Jurkat, Clone E6-1 (cell line): Measurements from ENCODE around the gene SIX6.

Source experiments
- DNase-seq: peaks from one replicate; pipeline ENCODE4 v3.0.0-alpha.2; 2011; ENCODE audit warnings: low read depth, low spot score
- H3K4me3 ChIP-seq: 2 replicates; pipeline ENCODE4 v1.5.1; 2011; ENCODE audit warnings: mild to moderate bottlenecking, low read length, control low read depth, moderate library complexity

The SIX6 gene

DNA sequence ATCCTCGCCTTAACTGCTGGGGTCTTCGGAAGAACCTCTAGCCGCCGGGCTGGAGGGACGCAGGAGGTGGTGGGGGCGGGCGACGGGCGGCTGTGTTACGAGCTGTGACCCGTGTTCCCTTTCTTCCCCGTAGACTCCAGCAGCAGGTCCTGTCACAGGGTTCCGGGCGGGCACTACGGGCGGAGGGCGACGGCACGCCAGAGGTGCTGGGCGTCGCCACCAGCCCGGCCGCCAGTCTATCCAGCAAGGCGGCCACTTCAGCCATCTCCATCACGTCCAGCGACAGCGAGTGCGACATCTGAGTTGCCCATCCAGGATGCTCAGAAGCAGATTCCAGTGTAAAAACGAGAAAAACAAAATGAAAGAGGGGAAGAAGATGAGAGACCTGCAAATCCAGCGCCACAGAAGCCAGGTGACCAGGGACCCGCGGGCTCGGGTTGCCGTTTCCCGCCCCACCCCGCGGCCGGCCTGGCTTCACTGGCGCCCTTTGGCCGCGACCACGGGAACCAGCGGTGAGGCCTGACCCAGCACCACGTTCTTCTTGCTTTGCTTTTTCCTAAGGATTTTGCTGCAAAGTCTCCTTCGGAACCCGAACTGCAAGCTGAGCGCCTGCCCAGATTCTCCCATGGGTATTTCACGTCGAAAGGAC lies 2.1 kb downstream of the SIX6 start:
- DNase-seq = no peak
- peak overlapping the region; percentile 74 for H3K4me3 ChIP-seq

DNA sequence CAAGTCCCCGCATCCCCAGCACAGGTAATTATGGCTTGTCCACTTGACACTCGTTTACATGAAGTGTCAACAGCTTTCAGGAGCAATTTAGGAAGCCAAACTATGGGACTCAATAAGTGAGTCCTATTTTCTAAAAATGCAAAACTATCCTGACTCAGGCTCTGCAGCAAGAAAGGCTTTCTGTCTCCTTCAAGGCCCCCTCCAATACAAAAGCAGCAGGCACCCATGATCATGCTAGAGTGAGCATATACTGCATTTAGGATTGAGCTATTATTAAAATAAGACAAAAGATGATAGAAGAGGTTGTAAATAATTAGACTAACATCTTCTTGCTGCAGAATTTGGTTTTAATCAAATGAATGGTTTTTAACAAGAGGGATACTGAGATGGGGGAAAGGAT lies 3.2 kb downstream of the SIX6 start:
- DNase-seq = no peak
- peak overlapping the region; percentile 74 for H3K4me3 ChIP-seq

DNA sequence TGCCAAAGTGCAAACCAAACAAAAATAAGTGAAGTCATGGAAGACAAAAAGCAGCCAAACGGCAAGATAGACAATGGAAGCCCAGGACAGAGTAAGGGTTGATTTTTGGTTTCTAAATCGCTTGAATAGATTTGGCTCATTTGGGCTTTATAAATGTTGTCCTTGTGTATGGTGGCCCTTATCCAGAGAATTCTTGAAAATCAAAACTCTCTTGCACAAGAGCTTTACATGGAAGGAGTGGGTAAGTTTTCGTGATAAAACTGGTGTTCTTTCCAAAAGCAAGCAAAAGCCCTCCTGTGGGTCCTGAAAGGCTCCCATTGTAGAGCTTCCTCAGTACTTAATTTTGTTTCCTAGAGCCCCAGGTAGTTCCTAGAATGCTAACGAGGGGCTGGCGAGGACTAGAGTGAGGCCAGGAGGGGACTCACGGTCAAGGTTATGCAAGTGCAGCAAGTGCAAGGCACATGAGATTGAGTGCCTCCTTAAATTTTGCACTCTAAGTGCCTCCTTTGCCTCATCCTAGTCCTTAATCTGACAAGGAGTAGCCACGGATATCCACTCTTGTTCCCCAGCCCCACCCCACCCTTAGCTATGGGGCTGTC lies 4.1 kb downstream of the SIX6 start:
- no peak overlapping the region for H3K4me3 ChIP-seq
- no peak for DNase-seq

DNA sequence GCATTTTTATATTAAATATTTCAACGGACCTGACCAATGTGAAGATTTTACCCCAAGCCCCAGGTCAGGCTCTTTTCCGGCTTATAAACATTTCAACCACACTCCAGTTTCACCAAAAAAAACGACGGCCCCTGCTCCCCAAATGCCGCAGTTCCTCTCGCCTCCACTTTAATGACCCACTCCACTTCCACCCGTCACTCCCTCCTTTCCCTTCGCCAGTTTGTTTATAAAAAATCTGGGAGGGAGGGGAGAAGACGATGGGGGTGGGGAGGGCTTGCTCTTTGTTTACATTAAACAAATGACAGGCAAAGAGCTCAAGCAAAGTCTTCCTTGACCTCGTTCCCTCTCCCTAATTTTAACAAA lies 5.4 kb downstream of the SIX6 start:
- no peak overlapping the region for H3K4me3 ChIP-seq
- DNase-seq = no peak

DNA sequence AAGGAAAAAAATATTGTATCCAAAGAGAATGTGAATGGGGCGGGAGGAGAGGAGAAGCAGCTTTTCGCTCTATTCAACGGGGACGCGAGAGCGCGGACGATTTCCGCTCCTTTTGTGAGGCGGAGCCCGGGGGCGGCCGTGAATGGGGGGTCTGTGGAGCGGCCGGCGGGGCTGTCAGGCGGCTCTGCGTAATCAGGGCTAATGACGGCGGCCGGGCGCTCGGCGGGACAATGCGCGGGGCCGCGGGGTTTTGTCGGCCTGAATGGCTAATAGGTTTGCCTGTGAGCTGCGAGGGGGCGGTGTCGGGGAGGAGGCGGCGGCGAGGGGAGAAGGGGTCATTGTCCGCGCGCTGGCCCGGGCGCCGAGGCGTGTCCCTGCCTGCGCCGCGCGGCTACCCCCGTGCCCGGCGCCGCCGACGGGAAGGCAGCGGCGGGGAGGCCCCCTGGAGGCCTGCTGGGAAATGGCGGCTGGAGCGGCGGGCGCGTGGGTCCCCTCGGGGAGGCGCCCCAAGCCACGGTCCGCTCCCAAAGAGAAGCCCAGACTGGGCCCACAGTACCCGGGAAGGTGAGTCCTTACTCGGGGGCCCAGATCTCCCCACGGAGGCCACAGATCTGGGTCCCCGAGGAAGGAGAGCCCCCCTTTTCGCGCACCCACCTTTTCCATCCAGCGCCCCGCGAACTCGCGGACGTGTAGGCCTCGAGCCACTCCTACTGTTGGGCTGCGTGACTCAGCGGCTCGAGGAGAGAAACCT lies 6.0 kb downstream of the SIX6 start:
- no peak overlapping the region for H3K4me3 ChIP-seq
- no peak for DNase-seq

DNA sequence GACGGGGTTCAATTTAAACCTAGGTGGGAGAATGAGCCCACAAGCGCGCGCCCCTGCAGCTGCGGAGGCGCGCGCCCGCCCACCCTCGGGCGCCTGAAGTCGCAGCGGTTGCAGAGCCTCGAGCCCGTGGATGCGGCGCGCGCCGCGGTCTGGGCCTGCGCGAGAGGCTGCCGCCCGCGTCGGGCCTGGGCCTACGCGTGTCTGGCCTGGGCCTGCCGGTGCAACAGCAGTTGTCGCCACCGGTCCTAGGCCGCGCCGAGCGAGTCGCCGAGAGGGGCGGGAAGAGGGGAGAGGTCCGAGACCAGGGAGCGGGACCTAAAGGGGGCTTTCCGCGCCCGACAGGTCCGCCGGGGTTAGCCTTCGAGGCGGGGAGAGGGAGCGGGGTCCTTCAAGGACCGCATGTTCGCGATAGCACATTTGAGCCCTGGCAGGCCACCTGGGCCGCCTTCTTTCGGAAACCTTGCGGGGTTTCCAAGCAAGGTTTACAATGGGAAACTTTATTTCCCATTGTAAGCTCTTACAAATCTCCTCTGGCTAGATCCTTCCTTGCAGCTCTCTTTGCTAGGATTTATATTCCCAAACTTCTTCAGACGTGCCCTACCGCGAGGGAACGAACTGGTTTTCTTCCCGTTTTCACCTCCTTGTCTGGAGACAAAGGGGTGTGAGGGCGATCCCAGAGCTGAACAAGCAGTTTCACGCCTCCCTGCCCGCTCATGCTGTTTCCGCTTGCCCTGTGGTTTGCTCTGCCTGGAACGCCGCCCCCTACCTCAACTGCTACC lies 6.8 kb downstream of the SIX6 start:
- no peak overlapping the region for H3K4me3 ChIP-seq
- DNase-seq = no peak

DNA sequence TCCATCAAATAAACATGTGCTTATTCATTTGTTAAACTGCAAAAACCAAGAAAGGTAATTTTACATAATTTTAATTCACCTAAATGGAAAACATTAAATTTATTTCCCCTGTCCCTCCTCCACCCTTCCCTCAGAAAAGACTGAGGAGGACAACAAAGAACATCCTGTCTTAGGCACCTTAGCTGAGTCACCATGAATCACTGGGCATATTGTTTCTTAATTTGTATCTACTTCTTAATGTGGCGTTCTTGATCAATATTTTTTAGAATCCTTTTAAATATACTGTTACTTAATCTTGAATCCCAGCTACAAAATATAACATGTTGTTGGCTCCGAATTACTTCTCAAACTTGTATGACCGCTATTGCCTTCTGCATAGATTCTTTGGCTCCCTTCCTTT lies 23.5 kb downstream of the SIX6 start:
- no peak overlapping the region for H3K4me3 ChIP-seq
- no peak for DNase-seq

DNA sequence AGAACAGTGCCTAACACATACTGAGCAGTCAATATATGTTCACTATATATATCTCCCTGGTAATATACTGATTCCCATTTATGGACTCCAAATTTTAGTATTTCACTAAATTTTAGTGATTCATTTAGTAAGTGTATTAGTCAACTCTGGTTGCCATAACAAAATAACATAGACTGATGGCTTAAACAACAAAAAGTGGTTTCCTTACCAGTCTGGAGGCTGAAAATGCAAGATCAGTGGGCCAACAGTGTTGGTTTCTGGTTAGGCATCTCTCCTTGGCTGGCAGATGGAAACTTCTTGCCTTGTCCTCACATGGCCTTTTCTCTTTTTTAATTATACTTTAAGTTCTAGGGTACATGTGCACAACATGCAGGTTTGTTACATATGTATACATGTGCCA lies 28.7 kb downstream of the SIX6 start:
- H3K4me3 ChIP-seq = no peak overlapping the region
- DNase-seq = no peak

DNA sequence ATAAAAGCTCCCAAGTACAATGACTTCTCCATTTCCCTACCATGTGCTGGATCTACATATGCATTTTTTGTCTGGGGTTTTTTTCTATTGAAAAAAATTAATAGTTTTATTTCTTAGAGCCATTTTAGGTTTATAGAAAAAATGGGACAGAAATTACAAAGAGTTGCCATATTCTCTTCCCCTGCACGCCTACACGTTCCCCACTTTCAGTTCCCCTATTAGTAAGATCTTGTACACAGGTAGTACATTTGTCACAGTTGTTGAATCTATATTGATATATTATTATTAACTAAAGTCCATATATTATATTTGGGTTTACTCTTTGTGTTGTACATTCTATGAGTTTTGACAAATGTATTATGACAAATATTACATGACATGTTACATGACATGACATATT lies 35.7 kb downstream of the SIX6 start:
- no peak for DNase-seq
- H3K4me3 ChIP-seq = no peak overlapping the region

DNA sequence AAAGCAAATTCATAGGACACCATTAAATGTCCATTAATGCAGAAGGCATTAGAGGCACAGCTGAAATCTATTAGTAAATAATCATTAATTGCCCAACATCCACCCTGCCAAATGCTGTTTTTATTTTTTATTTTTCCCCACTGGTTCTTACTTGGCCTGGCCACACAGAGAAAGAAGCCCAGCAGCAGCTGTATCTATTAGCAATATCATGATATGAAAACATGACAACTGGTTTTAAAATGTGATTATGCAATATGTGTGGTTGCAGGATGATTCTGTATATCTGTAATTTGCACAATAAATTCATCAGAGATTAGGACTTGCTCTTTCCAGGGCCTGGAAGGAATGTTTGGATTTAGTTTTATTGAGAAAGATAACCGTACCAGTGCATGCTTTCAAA lies 44.9 kb downstream of the SIX6 start:
- DNase-seq = no peak
- H3K4me3 ChIP-seq = no peak overlapping the region

DNA sequence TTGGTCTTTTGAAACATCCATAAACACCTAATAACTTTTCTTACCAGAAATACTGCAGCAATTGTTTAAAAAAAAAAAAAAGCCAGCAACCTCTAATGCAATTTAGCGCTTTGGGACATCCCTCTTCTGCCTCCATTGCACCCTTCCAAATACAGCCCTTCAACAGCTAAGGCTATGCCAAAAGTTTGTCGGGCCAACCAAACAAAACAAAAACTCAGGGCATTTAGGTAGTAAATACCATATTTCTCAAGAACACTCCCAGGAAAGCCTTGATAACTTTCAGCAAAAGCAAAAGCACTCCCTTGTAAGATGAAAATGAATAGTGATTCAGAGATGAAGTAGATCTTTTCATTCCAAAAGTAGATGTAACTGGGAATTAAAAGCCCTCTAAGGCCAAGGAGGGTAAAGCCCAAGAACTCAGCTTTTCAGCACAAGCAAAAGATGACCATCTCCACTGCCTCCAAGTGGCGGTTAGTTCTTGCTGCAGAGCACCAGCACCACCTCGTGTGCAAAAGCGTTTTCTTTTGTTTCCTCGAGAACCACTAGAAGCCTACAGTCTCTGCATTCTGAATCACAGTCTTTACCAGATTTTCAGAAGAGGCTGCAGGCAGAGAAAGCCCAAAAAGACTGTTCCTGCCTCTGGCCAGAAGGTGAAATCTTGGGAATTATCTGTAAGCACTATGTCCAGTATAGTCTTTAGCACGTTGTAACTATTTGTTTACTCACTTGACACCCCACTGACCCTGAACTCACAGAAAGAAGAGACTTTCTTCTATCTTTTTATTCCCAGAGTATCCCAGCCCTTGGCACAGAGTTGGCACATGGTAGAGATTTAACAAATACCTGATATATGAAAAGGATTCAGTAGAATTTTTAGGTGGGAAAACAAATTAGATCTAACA lies 53.1 kb downstream of the SIX6 start:
- peak; percentile 69 for DNase-seq
- no peak overlapping the region for H3K4me3 ChIP-seq
